ENCODE results near the gene INPP5D. TPM values are rescaled to one million over a fixed set of nuclear protein-coding genes. Genes with fewer than 3 reads are reported as not detected.
A peak's percentile ranks its signal among the peaks of the same experiment; 100 is the strongest.
"Not testable (repeated sequence)": the region's sequence is repeated elsewhere in the genome, so short reads cannot be mapped to it uniquely, and the experiment has no call there.

INPP5D gene
- total RNA-seq, 1 donor from 2014 or later, result 4.6 TPM

DNA sequence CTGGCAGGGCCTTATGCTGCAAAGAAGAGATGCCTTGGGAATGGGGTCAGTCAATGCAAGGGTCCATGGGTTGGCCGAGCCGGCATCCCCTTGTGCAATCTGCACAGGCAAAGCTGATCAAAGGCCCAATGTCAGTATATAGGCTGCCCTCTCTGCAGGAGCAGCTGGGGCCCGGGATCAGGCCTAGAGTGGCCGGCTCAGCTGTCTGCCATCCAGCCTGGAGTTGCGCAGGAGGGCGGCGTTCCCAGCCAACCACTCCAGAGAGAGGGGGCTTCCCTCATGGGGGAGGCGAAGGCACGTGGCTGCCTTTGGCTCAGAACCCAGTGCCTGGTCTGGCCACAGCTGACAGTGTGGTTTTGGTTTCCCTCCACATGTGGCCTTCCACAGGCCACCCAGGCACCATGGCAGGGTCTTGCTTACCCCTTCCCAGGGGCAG is 3.9 kb downstream of the INPP5D start:
- DNase-seq, result no peak
- intact Hi-C loops (cut with DNase I), result no loop called here
- no peak for ATAC-seq (ENCODE audit: poor library complexity)

DNA sequence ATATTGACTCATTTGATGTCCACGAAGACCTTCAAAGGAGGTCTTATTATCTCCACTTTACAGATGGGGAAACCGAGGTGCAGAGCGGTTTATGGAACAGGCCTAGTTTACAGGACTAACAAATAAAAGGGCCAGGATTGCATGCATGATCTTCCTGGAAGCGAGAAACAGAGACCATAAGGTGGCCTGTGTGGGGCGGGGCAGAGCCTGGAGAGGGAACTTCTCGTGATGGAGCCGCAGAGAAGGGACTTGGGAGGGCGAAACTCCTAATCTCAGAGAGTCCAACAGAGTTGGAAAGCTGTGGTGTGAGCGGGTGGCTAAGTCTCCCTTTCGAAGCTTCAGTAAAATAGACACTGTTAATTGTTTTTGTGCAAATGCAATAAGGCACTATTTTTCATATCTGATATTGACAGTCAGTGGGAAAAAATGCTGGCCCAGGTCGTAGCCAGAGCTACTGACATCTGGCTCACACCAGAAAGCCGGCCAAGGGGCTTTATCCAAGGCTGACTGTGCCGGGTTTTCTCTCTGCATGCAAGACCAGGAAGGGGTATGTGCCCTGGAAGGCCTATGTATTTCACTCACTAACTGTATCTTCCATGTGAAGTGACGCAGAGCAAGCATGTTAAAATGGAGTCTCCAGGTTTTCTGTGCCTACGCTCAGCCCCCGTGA is 4.5 kb downstream of the INPP5D start:
- intact Hi-C loops (cut with DNase I), result no loop called here
- ATAC-seq (ENCODE audit: poor library complexity), result no peak
- no peak for DNase-seq

DNA sequence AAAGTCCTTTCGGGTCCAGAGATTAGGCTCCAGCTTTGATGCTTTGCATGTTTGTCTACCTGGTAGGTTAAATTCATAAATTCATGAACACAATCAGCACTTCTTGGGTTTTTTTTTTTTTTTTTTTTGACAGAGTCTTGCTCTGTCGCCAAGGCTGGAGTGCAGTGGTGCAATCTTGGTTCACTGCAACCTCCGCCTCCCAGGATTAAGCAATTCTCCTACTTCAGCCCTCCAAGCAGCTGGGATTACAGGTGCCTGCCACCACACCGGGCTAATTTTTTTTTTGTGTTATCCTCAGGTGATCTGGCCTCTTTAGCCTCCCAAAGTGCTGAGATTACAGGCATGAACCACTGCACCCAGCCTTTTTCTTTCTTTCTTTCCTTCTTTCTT is 5.1 kb downstream of the INPP5D start:
- ATAC-seq (ENCODE audit: poor library complexity); intact Hi-C loops (cut with DNase I); DNase-seq: not testable (repeated sequence)

DNA sequence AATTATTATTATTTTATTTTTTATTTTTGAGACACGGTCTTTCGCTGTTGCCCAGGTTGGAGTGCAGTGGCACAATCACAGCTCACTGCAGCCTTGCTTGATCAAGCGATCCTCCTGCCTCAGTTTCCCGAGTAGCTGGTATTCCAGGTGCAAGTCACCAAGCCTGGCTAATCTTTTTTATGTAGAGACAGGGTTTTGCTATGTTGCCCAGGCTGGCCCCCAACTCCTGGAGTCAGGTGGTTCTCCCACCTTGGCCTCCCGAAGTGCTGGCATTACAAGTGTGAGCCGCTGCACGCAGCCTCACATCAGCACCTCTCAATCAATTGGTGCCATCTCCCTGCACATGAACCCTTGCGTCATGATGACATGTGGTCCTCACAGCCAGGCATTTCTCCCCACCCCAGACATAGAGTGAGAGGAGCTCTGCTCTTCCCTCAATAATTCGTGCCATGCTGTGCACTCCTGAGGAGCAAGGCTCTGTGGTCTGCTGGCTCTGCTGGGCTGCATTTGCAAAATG is 5.9 kb downstream of the INPP5D start:
- intact Hi-C loops (cut with DNase I), result no loop called here
- DNase-seq (no peak), ATAC-seq (ENCODE audit: poor library complexity) (no peak)

DNA sequence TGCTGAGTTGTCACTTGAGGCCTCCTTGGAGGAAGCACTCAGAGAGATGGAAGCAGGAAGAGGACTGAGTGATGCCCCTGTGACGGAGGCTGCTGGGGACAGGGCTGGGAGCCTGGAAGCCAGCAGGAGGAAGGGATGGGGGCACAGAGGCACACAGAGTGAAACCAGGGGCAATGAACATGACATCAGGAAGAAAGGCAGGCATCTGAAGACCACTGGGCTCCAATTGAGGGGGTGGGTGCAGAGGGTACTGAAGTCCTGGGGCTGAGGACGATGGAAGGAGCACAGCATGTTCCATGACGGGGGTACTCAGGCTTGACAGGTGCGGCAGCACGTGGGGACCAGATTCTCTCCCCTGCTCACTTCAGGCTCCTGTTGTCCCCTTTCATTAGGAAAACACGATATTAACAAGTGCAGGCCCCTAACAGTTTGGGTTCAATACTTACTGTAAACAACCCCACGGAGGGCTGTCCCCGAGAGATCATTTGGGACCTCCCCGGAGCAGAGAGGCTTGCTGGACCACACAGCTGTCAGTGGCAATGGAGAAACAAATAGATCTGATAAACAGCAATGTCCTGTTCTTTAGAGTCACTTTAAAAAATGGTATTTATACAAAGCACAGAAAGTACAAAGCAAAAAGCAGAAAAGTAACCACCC is 8.7 kb downstream of the INPP5D start:
- ATAC-seq (ENCODE audit: poor library complexity), result no peak
- no peak for DNase-seq
- intact Hi-C loops (cut with DNase I), result no loop called here

DNA sequence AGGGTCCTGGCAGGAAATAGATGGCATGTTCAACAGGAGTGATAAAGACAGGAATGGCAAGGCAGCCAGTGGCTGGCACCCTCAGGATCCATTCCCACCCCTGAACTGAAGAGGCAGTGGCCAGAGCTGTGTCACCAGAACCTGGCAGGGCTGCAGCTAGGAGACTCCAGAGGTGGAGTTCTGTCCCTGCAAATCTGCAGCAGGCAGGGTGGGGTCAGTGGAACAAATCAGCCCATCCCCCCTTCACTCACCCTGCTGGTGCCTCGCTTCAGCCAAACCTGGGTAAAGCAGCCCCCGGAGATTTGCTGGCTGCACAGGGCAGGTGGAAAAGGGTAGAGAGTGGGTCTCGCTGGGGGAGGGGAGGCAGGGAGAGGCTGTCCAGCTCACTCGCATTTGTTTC is 12.7 kb downstream of the INPP5D start:
- no peak for DNase-seq
- no peak for ATAC-seq (ENCODE audit: poor library complexity)
- intact Hi-C loops (cut with DNase I), result no loop called here

DNA sequence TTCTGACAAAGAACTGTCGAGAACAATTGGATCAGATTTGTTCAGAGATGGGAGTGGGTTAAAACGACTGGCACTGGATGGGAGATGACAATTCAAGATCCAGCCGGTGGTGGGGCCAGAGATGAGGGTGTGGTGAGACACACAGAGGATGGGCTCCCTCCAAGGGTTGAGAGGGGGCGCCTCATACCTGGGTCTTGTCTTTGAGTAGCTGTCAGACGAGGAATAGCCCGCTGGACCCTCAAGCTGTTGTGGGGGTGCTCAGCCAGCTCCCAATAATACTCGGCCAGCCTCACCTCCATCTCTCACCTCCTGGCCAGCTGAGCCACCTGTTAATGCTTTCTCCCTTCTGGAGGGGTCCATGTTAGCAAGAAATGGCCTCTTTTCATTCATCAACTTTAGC is 14.0 kb downstream of the INPP5D start:
- no peak for DNase-seq
- intact Hi-C loops (cut with DNase I), result no loop called here
- ATAC-seq (ENCODE audit: poor library complexity), result no peak

DNA sequence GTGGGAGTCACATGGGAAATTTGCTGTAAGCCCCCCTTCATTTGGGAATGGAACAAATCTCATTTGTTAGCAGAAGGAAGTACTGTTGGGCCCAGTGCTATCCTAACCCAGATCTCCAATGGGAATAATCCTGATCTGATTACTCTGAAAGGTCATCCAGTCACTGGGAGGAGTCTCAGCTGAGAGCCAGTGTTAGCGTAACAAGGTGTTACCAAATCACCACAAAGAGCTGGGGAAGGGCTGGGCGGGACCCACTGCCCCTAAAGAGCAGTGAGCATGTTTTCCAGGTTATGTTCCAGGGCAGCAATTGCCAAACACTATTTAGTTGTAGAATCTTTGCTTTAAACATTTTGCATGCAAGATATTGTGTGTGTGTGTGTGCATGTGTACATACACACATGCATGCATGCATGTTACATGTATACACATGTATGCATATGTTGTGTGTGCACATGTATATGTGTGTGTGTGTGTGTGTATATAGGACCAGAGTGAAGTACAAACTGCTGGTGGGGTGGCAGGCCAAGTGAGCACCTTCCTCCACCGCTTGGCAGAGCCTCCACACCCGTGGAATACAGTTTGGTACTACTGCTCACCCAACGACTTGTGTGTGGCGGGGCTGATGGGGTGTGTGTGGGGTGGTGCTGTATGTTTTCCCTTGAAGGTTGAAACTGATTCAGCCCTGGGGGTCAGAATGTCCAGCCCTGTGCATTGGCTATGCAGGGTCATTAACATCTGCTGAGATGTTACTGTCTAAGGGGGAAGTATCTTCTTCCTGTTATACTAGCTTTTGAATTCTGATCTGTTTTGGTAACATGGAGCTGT is 15.2 kb downstream of the INPP5D start:
- ATAC-seq (ENCODE audit: poor library complexity), result peak; percentile 48
- no peak for DNase-seq
- intact Hi-C loops (cut with DNase I), result no loop called here

DNA sequence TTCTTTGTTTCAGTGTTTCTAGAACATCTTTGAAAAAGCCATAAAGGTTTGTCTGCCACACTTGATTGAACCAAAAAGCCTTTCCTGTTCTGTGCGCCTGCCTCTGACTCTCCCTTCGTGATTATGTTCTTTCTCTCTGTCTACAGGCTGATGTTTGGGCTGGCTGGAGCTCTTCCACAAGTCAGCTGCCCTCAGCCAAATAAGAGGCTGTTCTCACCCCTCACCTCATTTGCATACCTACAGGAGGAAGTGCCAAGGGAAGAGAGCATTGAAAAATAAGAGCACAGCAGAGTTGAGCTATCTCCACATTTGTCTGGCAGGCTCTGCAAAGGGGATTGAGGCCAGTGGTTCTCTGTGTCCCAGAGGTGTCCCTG is 15.8 kb downstream of the INPP5D start:
- DNase-seq (no peak), ATAC-seq (ENCODE audit: poor library complexity) (peak; percentile 69)
- intact Hi-C loops (cut with DNase I), result no loop called here

DNA sequence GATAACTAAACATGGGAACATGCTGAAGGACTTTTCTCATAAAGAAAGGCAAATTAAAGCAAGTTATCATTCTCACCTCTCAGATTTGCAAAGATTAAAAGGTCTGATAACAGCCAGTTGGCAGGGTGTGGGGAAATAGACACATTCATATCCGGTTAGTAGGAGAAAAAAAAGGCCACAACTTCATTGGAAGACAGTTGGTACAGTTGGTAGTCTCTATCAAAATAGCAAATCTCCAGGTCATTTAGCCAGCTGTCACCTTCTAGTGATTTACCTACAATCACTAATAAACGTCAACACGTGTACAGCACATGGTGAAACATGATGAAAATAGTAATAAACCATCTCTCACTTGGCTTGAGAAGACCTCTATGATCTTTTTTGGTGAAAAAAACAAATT is 16.6 kb downstream of the INPP5D start:
- ATAC-seq (ENCODE audit: poor library complexity), result no peak
- DNase-seq, result no peak
- intact Hi-C loops (cut with DNase I), result no loop called here

DNA sequence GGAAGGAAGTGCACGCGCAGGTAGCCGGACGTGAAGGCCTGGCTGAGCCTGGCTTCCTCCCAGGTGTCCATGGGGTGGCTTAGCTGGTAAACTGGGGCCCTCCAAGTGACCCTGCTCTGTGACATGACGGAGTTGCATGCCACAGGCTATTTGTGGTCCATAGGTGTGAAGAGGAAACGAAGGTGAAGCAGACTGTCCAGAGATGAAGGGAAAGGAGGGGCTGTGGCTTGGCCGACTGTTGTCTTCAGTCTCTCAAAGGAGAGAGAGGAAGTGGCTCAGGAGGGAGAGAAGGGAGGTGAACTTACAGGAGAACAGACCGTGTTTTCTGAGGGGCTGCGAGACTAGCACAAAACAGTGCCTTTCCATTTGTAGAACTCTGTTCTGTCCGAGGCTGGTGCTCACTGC is 19.3 kb downstream of the INPP5D start:
- no peak for ATAC-seq (ENCODE audit: poor library complexity)
- DNase-seq, result no peak
- intact Hi-C loops (cut with DNase I), result no loop called here

DNA sequence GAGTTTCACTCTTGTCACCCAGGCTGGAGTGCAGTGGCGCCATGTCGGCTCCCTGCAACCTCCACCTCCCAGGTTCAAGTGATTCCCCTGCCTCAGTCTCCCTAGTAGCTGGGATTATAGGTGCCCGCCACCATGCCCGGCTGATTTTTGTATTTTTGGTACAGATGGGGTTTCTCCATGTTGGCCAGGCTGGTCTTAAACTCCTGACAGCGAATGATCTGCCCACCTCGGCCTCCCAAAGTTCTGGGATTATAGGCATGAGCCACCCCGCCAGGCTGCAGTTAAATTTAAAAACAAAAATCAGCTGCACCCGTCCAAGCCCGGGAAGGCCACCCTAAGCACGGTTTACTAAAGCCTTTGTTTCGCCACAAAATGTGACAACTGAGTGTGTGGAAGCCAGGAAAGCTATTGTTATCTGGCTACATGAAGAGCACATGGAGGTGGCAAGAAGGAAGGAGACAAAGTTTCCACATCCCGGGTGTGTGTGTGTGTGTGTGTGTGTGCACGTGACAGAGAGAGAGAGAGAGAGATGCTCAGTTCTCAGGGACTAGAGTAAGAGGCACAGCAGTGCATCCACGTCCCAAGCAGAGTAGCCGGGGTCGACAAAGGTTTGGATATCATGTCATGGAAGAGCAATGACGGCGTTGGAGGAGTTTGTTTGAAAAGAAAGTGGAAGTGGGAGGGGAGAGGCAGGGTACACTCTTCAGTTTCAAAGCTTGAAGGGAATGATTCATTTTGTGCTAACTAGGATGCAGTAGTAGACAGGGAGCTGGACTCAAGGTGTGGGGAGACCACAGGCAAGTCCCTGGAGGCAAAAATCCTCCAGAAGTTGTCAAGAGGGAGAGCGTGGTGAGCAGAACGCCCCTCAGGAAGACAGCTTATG is 20.1 kb downstream of the INPP5D start:
- ATAC-seq (ENCODE audit: poor library complexity) (no peak), DNase-seq (no peak)

DNA sequence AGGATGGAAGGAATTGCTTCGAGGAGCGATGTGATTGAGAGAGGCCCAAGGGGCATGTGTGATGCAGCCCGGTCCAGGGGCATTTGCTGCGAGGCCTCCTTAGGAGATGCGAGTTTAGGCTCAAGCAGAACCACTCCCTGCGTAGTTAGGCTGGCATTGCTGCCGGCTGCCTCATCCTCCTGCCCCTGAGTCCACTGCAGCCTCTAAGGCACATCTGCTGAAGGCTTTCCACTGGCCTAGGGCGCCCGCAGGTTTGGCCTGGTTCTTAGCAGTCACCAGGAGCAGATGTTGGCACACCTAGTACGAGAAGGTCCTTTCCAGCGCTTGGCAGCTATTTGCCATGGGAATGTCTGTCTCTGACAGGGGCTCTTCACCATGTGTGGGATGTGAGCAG is 20.7 kb downstream of the INPP5D start:
- ATAC-seq (ENCODE audit: poor library complexity) (no peak), DNase-seq (no peak)
- intact Hi-C loops (cut with DNase I), result no loop called here

More for the DNA sequence above, 20.1 kb downstream of the INPP5D start:
- intact Hi-C loops (cut with DNase I), result no loop called here

DNA sequence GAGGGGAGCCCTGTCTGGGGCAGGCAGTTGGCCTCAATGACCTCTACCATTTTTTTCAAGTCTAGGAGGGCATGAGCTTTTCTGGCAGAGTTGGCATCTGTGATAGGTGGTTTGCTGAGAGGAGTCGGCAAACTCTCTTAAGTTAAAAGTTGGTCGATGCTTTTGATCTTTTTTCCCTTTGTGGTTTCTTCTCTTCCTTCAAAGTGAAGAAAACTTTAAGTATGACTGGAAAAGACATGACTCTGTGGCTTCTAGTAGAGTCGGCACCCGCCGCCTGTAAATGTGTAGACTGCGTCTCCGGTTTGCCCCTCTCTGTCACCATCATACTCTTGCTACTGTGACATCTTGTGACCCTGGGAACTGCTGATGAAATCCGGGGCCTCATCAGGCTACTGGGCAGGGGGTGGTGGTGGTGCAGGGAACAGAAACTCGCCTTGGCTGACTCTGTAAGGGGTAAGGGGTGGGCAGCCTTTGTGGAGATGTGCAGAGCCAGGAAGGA is 21.1 kb downstream of the INPP5D start:
- no peak for ATAC-seq (ENCODE audit: poor library complexity)

DNA sequence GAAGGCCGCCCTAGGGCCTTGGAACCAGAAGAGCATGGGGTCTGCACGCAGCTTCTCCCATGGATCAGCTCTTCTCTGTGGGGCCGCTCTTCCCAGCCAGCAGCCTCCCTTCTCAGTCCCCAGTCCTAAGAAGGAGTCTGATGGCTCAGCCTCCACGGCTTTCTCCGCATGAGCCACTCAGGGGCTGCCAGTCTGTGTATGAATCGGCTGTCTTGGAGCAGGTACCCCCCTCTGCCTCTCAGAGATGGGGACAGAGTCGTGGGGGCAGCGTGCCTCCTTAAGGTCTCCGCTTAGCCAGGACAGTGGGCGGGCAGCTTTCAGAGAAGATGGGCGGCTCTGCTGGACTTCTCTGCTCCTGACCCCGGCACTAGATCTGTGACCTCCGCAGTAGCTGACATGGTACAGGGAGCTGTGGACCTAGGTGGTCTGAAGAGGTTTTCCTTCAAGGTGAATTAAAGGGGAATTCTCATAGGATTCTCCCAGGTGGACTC is 21.6 kb downstream of the INPP5D start:
- intact Hi-C loops (cut with DNase I), result no loop called here
- ATAC-seq (ENCODE audit: poor library complexity) (no peak), DNase-seq (no peak)

More for the DNA sequence above, 21.1 kb downstream of the INPP5D start:
- intact Hi-C loops (cut with DNase I), result no loop called here
- no peak for DNase-seq

DNA sequence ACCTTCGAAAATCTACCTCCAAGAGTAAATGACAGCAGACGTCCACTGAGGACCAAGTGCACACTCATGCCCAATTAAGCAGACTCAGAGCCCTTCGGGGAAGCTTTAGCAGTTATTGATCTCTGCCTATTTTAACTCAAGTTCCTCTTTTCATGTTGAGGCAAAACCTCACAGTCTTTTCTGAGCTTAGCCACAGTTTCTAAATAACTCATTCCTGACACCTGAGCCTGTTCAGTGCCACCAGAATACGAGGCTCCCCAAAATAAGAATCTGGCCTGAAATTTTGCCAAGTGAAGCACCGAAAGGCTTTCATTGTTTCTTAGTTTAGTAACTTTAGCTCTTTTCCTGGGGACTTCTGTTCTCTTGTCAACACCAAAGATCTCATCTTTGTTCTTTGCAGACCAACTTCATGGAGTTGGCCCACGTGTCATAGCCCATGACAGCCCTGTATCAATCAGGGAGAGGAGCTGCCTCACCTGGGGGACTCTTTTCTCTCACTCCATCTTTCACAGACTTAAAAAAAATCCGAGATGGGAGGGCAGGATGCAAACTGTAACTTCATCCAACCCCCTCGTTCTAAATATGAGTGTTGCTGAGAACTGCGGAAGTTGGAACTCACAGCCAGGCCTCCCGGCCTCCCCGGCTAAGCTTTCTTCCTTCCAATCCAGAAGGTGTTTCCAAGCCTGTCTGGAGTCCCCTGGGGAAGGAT is 22.2 kb downstream of the INPP5D start:
- ATAC-seq (ENCODE audit: poor library complexity) (no peak), DNase-seq (no peak)
- intact Hi-C loops (cut with DNase I), result no loop called here

DNA sequence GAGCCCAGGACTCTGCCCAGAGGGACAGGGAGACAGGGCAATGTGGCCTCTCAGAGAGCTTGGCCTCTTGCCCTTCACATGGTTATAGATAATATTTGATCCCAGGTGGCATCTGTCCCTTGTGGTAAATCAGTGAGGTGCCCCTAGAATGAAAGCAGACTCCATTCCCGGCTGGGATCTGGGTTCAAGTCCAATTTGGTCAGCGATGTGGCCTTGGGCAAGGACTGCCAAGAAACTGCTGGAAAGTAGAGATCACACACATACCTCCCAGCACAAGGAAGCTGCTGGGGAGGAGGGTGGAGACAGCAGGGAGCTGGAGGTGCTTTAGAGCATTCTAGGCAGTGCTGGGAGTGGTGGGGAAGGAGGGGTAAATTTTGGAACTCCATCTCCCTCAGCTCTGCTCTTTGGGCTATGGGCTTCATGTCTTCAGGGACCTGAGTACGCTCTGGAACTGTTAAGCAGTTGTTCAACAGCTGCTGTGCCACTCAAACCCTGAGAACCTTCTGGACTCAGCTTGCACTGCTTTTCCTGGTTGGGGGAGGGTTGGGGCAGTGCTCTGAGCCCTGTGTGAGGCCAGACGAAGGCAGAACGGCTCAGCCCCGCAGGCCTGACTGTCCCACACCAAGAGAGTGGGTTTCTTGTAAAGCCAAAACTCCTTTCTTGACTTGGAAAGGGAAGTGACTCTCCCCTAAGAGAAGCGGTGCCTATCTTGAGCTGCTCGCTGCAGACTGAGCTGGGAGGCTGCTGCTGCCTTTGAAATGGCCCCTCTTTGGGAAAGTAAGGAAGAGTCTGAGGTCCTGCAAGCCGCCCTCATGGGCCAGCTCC is 23.0 kb downstream of the INPP5D start:
- ATAC-seq (ENCODE audit: poor library complexity) (no peak), DNase-seq (no peak)
- intact Hi-C loops (cut with DNase I), result no loop called here

Measured in Right ventricle myocardium superior (tissue), 1 donor.